ENCODE data around the gene SULF2.

Gene SULF2

DNA sequence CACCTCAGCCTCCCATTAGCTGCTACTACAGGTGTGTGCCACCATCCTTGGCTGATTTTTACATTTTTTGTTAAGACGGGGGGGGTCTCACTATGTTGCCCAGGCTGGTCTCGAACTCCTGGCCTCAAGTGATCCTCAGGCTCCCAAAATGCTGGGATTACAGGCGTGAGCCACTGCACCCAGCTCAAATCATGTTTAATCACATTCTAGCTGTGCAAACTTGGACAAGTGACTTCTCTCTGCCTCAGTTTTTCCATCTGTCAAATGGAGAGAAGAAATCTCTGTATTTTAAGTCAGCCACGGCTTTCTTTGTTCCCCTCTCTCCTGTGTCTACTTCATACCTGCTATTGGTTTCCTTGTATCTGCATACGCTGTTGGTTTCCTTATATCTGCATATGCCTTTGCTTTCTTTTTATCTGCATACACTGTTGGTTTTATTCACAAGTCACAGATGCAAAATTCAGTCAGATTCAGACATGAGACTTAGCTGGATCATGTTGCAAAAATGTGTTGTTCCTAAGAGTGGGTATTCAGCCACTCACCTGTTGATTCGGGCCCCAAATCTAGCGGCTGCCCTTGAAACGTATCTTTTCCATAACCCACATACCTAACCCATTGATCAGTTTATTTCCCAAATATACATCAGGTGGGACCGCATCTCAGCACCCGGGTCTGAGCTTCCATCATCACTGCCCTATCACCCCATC, 30.2 kb downstream of the SULF2 start:
- no peak for FAIRE-seq
- DNase-seq (ENCODE audit: insufficient read length, low spot score), result no peak
- TF ChIP-seq, protein P1, sequence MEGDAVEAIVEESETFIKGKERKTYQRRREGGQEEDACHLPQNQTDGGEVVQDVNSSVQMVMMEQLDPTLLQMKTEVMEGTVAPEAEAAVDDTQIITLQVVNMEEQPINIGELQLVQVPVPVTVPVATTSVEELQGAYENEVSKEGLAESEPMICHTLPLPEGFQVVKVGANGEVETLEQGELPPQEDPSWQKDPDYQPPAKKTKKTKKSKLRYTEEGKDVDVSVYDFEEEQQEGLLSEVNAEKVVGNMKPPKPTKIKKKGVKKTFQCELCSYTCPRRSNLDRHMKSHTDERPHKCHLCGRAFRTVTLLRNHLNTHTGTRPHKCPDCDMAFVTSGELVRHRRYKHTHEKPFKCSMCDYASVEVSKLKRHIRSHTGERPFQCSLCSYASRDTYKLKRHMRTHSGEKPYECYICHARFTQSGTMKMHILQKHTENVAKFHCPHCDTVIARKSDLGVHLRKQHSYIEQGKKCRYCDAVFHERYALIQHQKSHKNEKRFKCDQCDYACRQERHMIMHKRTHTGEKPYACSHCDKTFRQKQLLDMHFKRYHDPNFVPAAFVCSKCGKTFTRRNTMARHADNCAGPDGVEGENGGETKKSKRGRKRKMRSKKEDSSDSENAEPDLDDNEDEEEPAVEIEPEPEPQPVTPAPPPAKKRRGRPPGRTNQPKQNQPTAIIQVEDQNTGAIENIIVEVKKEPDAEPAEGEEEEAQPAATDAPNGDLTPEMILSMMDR (IDR thresholded peaks at IDR 0.05; ENCODE audit: insufficient read depth, missing control alignments), result no peak

DNA sequence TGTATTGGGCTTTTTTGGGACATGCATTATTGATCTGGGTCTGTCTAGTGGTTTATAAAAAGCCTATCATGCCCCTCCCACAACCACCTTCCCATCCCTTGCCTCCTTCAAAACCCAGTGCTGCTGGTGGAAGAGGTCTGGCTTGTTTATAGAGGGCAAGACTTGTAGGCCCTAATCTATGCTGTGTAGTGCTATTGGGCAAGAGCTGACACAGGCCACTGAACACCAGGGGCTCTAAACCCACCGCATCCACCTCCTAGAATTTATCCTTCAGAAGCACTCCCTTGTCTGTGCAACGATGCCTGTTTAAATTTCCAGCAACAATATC, 30.9 kb downstream of the SULF2 start:
- FAIRE-seq (no peak), DNase-seq (ENCODE audit: insufficient read length, low spot score) (no peak)
- TF ChIP-seq, protein P1 (IDR thresholded peaks at IDR 0.05; ENCODE audit: insufficient read depth, missing control alignments), result no peak

DNA sequence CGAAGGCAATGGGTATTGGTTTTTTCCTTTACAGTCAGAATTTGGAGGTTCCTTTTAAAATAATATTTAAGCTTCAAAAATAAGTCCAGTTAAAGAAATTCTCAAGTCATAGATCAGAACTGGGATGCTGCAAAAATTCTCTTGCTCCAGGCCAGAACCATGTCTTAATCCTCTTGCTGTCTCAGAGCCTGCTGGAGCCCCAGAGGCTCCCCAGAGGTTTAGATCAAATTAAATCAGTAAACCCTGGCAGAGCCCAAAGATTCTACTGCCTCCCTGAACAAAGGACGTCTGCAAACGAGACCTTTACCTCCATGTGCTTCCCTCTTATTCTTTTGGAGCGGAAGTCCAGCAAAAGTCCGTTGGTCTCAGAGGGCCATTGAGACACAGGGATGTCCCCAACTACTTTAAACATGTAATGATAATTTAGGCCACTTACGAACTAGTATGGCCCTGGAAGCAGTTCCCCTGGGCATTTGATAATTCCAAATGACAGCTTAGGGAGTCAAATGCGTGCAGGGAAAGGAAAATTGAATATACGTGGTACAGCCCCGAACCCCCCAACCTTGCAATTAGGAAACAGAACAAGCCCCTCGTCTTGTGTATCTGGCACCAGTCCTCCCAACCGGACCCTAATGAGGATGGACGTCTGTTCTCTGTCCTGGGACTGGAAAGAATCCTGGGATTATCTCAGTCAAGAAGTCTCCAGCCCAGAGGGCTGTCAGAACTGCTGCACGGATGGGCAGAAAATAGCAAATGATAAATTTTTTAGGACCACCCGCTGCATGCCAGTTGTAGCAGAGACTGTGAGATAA, 31.5 kb downstream of the SULF2 start:
- TF ChIP-seq, protein P1 (IDR thresholded peaks at IDR 0.05; ENCODE audit: insufficient read depth, missing control alignments), result no peak
- FAIRE-seq (no peak), DNase-seq (ENCODE audit: insufficient read length, low spot score) (peak; percentile 62)

DNA sequence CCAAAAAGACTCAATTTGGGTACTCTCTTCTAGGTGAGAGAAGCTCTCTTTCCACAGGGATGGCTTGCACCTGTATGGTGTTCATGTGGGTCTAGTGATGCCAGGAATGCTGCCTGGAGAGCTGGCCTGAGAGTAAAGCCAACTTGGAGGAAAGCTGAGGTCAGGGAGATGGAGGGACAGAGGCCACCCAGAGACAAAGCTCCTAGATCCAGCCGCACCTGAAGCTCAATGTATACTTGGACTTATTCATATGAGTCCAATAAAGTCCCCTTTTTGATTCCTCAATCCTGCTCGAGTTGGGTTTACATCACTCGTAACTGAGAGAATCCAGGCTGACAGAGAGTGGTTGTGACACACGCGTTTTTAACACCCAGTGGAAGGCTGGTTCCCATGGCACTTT, 33.8 kb downstream of the SULF2 start:
- no peak for FAIRE-seq

DNA sequence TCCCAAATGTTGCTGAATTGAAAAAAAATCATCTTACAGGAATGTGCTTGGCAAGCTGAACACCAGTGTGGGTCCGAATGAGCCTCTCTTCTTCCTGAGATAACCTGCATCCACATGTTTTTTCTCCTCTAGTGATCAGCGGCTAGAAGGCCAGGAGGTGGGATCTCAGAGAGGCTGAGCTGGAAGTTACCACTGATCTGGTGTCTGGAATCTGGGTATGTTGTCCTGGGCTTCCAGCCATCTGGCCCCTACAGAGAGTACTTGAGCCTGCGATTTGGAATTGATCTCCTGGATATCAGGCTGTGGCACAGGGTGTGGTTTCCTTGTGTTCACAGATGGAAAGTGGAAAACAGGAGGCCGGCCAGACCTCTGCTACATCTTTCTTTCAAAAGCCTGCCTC, 35.9 kb downstream of the SULF2 start:
- TF ChIP-seq, protein P1 (IDR thresholded peaks at IDR 0.05; ENCODE audit: insufficient read depth, missing control alignments), result no peak
- DNase-seq (ENCODE audit: insufficient read length, low spot score) (no peak), FAIRE-seq (no peak)

More for the DNA sequence above, 33.8 kb downstream of the SULF2 start:
- TF ChIP-seq, protein P1 (IDR thresholded peaks at IDR 0.05; ENCODE audit: insufficient read depth, missing control alignments), result no peak
- DNase-seq (ENCODE audit: insufficient read length, low spot score), result no peak

DNA sequence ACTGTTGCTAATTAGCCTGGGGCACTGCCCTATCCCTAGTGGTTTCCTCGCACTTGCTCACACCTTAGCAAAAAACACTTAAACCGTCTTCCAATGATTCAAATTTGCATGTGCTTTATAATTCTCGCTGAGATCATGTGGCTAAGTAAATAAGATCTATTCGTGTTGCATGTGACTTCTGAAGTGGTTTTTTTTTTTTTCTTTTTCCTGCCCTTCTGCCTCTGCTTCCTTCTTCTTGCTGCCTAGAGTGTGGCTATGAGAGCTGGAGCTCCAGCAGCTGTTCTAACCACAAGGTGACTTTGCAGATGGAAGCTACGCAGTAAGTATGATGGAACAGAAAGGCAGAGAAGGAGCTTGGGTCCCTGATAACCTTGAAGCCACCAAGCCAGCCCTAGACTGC, 36.5 kb downstream of the SULF2 start:
- no peak for DNase-seq (ENCODE audit: insufficient read length, low spot score)

More for the DNA sequence above, 36.5 kb downstream of the SULF2 start:
- TF ChIP-seq, protein P1 (IDR thresholded peaks at IDR 0.05; ENCODE audit: insufficient read depth, missing control alignments), result no peak
- FAIRE-seq, result no peak
